HepG2 (cell line): ENCODE data around the gene ANGPTL2. TPM values are rescaled to one million over a fixed set of nuclear protein-coding genes. Genes with fewer than 3 reads are reported as not detected.

Experiments used
- ATAC-seq: fragments of 200-7000 bp; cut with Tn5 transposase; 3 replicates; pipeline ENCODE4 v1.9.1; 2020; ENCODE audit warnings: mild to moderate bottlenecking, moderate library complexity
- BruUV-seq: library from RNA; stranded (reverse); fragments of 400-500 nt; replicated peaks from 2 replicates; lab custom pipeline; 2021; lab: Mats Ljungman, UMichigan
- CTCF ChIA-PET: fragments of 300-600 bp; formaldehyde crosslinking; extraction: SDS; loops from one replicate; lab custom pipeline; 2021; ENCODE audit warnings: low total read pairs, inconsistent platforms, low intra/inter-chr PET ratio; lab: Yijun Ruan, JAX
- POLR2A ChIA-PET: fragments of 350-600 bp; sonication (Branson Sonifier 250); formaldehyde crosslinking; loops from one replicate; lab custom pipeline; 2020; ENCODE audit warnings: antibody characterized with exemption, inconsistent platforms; lab: Yijun Ruan, JAX
- DNase-seq: peaks from one replicate; pipeline ENCODE4 v3.0.0-alpha.2; 2015; ENCODE audit warnings: low spot score
- FAIRE-seq: peaks from 3 replicates; lab custom pipeline; 2011; peaks lifted over from hg19 to GRCh38; lab: Jason Lieb, UNC
- H2AFZ ChIP-seq: one replicate; pipeline ENCODE4 v1.6.1; 2011; ENCODE audit warnings: low read length, inconsistent platforms
- H3K27ac ChIP-seq: fragments of 300-600 bp; 3 replicates; pipeline ENCODE4 v1.8.0; 2011; ENCODE audit warnings: mixed run types, mild to moderate bottlenecking, mixed read lengths, low read length, inconsistent platforms; ENCODE audit not compliant: insufficient read depth; ENCODE audit errors: extremely low read length
- H3K27me3 ChIP-seq, 2 experiments: fragments of 200-600 bp in 1 of 2; 2 replicates in 1 of 2; 3 replicates in 1 of 2; pipeline versions ENCODE4 v1.6.0 to v1.8.0; 2011; ENCODE audit warnings: low read length in 2 of 2, mild to moderate bottlenecking in 2 of 2, moderate library complexity in 2 of 2, inconsistent platforms in 1 of 2; ENCODE audit not compliant: insufficient read depth in 2 of 2, control insufficient read depth in 1 of 2
- H3K36me3 ChIP-seq, 2 experiments: fragments of 200-600 bp in 1 of 2; replicated peaks in 1 of 2; 2 replicates in 1 of 2; 3 replicates in 1 of 2; pipeline versions ENCODE4 v1.5.1 to v1.8.0; 2011; ENCODE audit warnings: low read length in 2 of 2, inconsistent platforms in 1 of 2; ENCODE audit not compliant: insufficient read depth in 2 of 2, control insufficient read depth in 1 of 2
- H3K4me1 ChIP-seq: 2 replicates; pipeline ENCODE4 v1.5.1; 2012; ENCODE audit warnings: low read length, inconsistent platforms; ENCODE audit not compliant: insufficient read depth
- H3K4me2 ChIP-seq: 2 replicates; pipeline ENCODE4 v1.6.0; 2011; ENCODE audit warnings: low read depth, low read length, inconsistent platforms
- H3K4me3 ChIP-seq, 3 experiments: fragments of 200-600 bp in 1 of 3; sonication (generic), shearing (Covaris generic) in 1 of 3; replicated peaks in 1 of 3; 2 replicates each; pipeline ENCODE4 v1.5.1; 2011 to 2016; ENCODE audit warnings: low read length in 3 of 3, inconsistent platforms in 2 of 3, low read depth in 2 of 3, mild to moderate bottlenecking in 2 of 3, control low read depth in 1 of 3, mixed read lengths in 1 of 3; ENCODE audit not compliant: insufficient read depth in 1 of 3
- H3K79me2 ChIP-seq: one replicate; pipeline ENCODE4 v1.6.1; 2011; ENCODE audit warnings: low read length, inconsistent platforms; ENCODE audit not compliant: insufficient read depth
- H3K9ac ChIP-seq: 2 replicates; pipeline ENCODE4 v1.6.0; 2011; ENCODE audit warnings: mild to moderate bottlenecking, low read depth, low read length, inconsistent platforms; ENCODE audit not compliant: insufficient read depth
- H3K9me3 ChIP-seq: 2 replicates; pipeline ENCODE4 v1.5.1; 2012; ENCODE audit warnings: mild to moderate bottlenecking, low read length
- H4K20me1 ChIP-seq: 2 replicates; pipeline ENCODE4 v1.6.0; 2011; ENCODE audit warnings: inconsistent platforms, mild to moderate bottlenecking, low read length, moderate library complexity; ENCODE audit not compliant: insufficient read depth
- ATM ChIP-seq: fragments of 450-650 bp; IDR thresholded peaks from 2 replicates; pipeline ENCODE4 v1.7.1; 2017; ENCODE audit warnings: mild to moderate bottlenecking, borderline replicate concordance
- DRAP1 ChIP-seq: IDR thresholded peaks from 2 replicates; pipeline ENCODE4 v1.6.1; 2016; ENCODE audit warnings: missing genetic modification reagents, missing compliant biosample characterization
- EP300 ChIP-seq, 3 experiments: sonication (generic) in 1 of 3; formaldehyde crosslinking in 1 of 3; IDR thresholded peaks; 2 replicates each; pipeline versions ENCODE4 v1.5.1 to v1.6.1; 2011 to 2020; ENCODE audit warnings: low read depth in 2 of 3, low read length in 2 of 3, borderline replicate concordance in 1 of 3, improper control_type of control experiment in 1 of 3, mild to moderate bottlenecking in 1 of 3, missing genetic modification reagents in 1 of 3, moderate library complexity in 1 of 3
- FOXP1 ChIP-seq, 2 experiments: fragments of 450-650 bp in 1 of 2; IDR thresholded peaks; 2 replicates each; pipeline ENCODE4 v1.6.1; 2017 to 2018; ENCODE audit warnings: antibody characterized with exemption in 1 of 2
- HOXA3 ChIP-seq: sonication (generic); formaldehyde crosslinking; IDR thresholded peaks from 2 replicates; pipeline ENCODE4 v1.5.0; 2020; ENCODE audit warnings: missing genetic modification reagents
- IRF9 ChIP-seq: sonication (generic); formaldehyde crosslinking; IDR thresholded peaks from 2 replicates; pipeline ENCODE4 v1.8.0; 2022; ENCODE audit warnings: missing genetic modification reagents, mild to moderate bottlenecking, borderline replicate concordance
- PBX2 ChIP-seq: IDR thresholded peaks from 2 replicates; pipeline ENCODE4 v1.6.1; 2016; ENCODE audit warnings: control low read depth
- PRPF4 ChIP-seq: fragments of 200-400 bp; formaldehyde crosslinking; IDR thresholded peaks from 2 replicates; pipeline ENCODE4 v1.6.1; 2016; ENCODE audit warnings: low read length, low read depth; ENCODE audit not compliant: poor library complexity, severe bottlenecking
- TARDBP ChIP-seq: sonication (generic); formaldehyde crosslinking; IDR thresholded peaks from 2 replicates; pipeline ENCODE4 v1.8.0; 2022; ENCODE audit warnings: mild to moderate bottlenecking, missing genetic modification reagents
- TMF1 ChIP-seq: sonication (generic); formaldehyde crosslinking; IDR thresholded peaks from 2 replicates; pipeline ENCODE4 v1.8.1; 2022; ENCODE audit warnings: low read depth, missing genetic modification reagents
- ZBTB25 ChIP-seq: IDR thresholded peaks from 2 replicates; pipeline ENCODE4 v1.6.1; 2018; ENCODE audit warnings: missing genetic modification reagents
- ZNF616 ChIP-seq: sonication (generic); formaldehyde crosslinking; IDR thresholded peaks from 2 replicates; pipeline ENCODE4 v1.5.0; 2020; ENCODE audit warnings: low read depth, mild to moderate bottlenecking, missing genetic modification reagents
- ZNF841 ChIP-seq: sonication (generic); formaldehyde crosslinking; IDR thresholded peaks from 2 replicates; pipeline ENCODE4 v1.8.1; 2023; ENCODE audit warnings: missing genetic modification reagents, borderline replicate concordance
- in situ Hi-C: cut with HindIII; loops from 2 replicates; pipeline ENCODE4 v1.10.0; 2017; ENCODE audit warnings: low pct_unique_long_range_greater_than_20kb; ENCODE audit not compliant: extremely low pct_ligation_motif_present
- intact Hi-C: fragments of 100-400 bp; cut with micrococcal nuclease; formaldehyde crosslinking; loops from one replicate; pipeline ENCODE4 v1.10.0; 2022; ENCODE audit not compliant: unreplicated experiment
- polyA plus RNA-seq, 8 experiments: library from polyadenylated mRNA; depleted of rRNA in 3 of 8; stranded (reverse) in 7 of 8; unstranded in 1 of 8; fragments of >200 nt; fragmentation: Illumina TruSeq in 4 of 8; extraction: Trizol in 4 of 8; gene quantifications; 2 replicates each; pipeline versions ENCODE4 v1.2.1 to v1.2.3, GENCODE V29; 2011 to 2016; ENCODE audit warnings: low read depth in 4 of 8, missing spikeins in 1 of 8, mixed read lengths in 1 of 8; ENCODE audit not compliant: insufficient read depth in 1 of 8
- total RNA-seq, 5 experiments: library from RNA; depleted of rRNA; stranded (reverse); fragments of >200 nt; fragmentation: Illumina TruSeq; extraction: Trizol; gene quantifications; 2 replicates each; pipeline ENCODE4 v1.2.3, GENCODE V29; 2016; ENCODE audit warnings: low read depth in 1 of 5

ANGPTL2 gene
- total and polyA plus RNA-seq, 2 of the 13 experiments (the other 11 are each of a cell fraction or from before 2014, with no cell fraction given) = 0.91 to 21.0 TPM

GRCh38 chr9:127102176-127102575 lies 20.3 kb downstream of the ANGPTL2 start:
- Histone ChIP-seq H3K9me3 (no peaks in the 10 kb centered on the region), H3K4me2 (no peak overlapping the region), H3K36me3 (no peaks in the 10 kb centered on the region; a peak in 1 of 5 replicates), H4K20me1 (no peaks in the 10 kb centered on the region), H3K79me2 (no peaks in the 10 kb centered on the region), H3K27me3 (no peaks in the 10 kb centered on the region), H2AFZ (no peak overlapping the region), H3K4me3 (no peak overlapping the region), H3K27ac (no peak overlapping the region), H3K9ac (no peak overlapping the region), H3K4me1 (peaks cover 35% of the 10 kb centered on the region)
- POLR2A ChIA-PET = no interaction called here
- in situ Hi-C loops (no loop called here), intact Hi-C loops (no loop called here)
- no peak for FAIRE-seq
- no peak for TF ChIP-seq ZNF616 (CRISPR knock-in tag)
- TF ChIP-seq TMF1 (CRISPR knock-in tag) = no peak
- TF ChIP-seq ZBTB25 = no peak
- no peak for TF ChIP-seq HOXA3 (CRISPR knock-in tag)
- TF ChIP-seq PBX2 (CRISPR knock-in tag) = no peak
- TF ChIP-seq TARDBP (CRISPR knock-in tag) = no peak
- no peak for TF ChIP-seq ATM
- TF ChIP-seq ZNF841 (CRISPR knock-in tag) = no peak
- no peak for TF ChIP-seq EP300 (IDR thresholded peaks at IDR 0.05; ENCODE audit: low read depth in 2 of 2, low read length in 2 of 2)
- no peak for TF ChIP-seq EP300 (CRISPR knock-in tag; IDR thresholded peaks at IDR 0.05; ENCODE audit: borderline replicate concordance)
- TF ChIP-seq PRPF4 = no peak
- no peak for TF ChIP-seq FOXP1 (IDR thresholded peaks at IDR 0.05)
- no peak for TF ChIP-seq FOXP1 (CRISPR knock-in tag; IDR thresholded peaks at IDR 0.05)
- no peak for TF ChIP-seq DRAP1
- no peak for TF ChIP-seq IRF9 (CRISPR knock-in tag)
- CTCF ChIA-PET = no interaction called here
- no peak for ATAC-seq
- DNase-seq = no peak
- no TSS peak for BruUV-seq
